Measurements from ENCODE around the gene GBF1.
"Not testable (repeated sequence)": the region's sequence is repeated elsewhere in the genome, so short reads cannot be mapped to it uniquely, and the experiment has no call there.

Gene GBF1

DNA sequence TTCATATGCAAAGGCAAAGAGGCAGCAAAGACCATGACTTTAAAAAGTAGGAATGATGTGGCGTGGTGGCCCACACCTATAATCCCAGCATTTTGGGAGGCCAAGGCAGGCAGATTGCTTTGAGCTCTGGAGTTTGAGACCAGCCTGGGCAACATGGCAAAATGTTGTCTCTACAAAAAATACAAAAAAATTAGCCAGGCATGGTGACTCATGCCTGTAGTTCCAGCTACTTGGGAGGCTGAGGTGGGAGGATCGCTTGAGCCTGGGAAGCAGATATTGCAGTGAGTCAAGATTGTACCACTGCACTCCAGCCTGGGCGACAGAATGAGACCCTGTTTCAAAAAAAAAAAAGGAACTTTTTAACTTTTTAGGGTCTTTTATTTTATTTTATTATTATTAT, 7.2 kb downstream of the GBF1 start:
- 100% methylated on average over 2 of the region's 3 CpGs for WGBS (ENCODE audit: insufficient coverage)
- H3K27me3 ChIP-seq (replicated peaks in 2 of 5; ENCODE audit: control insufficient read depth in 4 of 5, insufficient read depth in 5 of 5, low read length in 4 of 5); H3K4me3 ChIP-seq (ENCODE audit: control insufficient read depth in 1 of 7, extremely low read depth in 1 of 7, insufficient read depth in 4 of 7, low read depth in 2 of 7, low read length in 6 of 7); H3K27ac ChIP-seq (ENCODE audit: insufficient read depth in 1 of 2, low read depth in 1 of 2, low read length in 2 of 2, poor library complexity in 1 of 2, severe bottlenecking in 2 of 2); H3K9me3 ChIP-seq (ENCODE audit: control extremely low read depth in 1 of 5, control insufficient read depth in 4 of 5, insufficient read depth in 2 of 5, low read depth in 1 of 5, low read length in 4 of 5); H3K4me1 ChIP-seq (ENCODE audit: control extremely low read depth in 1 of 4, control insufficient read depth in 4 of 4, insufficient read depth in 4 of 4, low read length in 3 of 4); H3K36me3 ChIP-seq (ENCODE audit: control insufficient read depth in 4 of 4, insufficient read depth in 4 of 4, low read length in 3 of 4); POLR2A ChIA-PET; DNase-seq: not testable (repeated sequence)
- CTCF ChIA-PET: interaction anchor here (0.7 to 2.4 kb wide), 4 partner anchors 14 to 114 kb away, joined by 3 to 12 read pairs (median 4); no protein-coding TSS in a partner anchor

DNA sequence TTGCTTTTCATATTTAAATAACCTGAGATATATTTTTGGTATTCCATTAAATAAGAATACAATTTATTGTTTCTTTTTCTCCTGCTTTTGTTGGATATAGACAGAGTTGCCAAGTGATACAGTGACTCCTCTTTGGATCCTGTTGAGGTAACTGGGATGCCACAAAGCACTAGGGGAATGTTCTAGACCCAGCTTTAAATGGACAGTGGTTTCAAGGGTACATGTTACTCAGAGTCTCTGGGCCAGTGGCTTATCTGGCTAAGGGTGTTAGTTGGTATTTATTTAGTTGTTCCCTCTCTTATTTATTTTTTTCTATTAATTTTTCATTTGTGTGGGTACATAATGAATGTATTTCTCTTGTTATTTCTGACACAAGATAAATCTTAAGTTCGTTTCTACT, 9.1 kb downstream of the GBF1 start:
- no peak for DNase-seq
- H3K4me1 ChIP-seq (ENCODE audit: control extremely low read depth in 1 of 4, control insufficient read depth in 4 of 4, insufficient read depth in 4 of 4, low read length in 3 of 4): no peaks in the 10 kb centered on the region
- ChIA-PET CTCF (interaction anchor here (0.6 to 4.6 kb wide), 8 partner anchors 9 to 335 kb away, joined by 3 to 12 read pairs (median 4); partner anchors contain the start of gene GBF1), POLR2A (interaction anchor here (0.7 kb wide), 1 partner anchor 30 kb away, joined by 3 read pairs; no protein-coding TSS in a partner anchor)
- no peaks in the 10 kb centered on the region for H3K27me3 ChIP-seq (replicated peaks in 2 of 5; ENCODE audit: control insufficient read depth in 4 of 5, insufficient read depth in 5 of 5, low read length in 4 of 5)
- no peaks in the 10 kb centered on the region for H3K9me3 ChIP-seq (ENCODE audit: control extremely low read depth in 1 of 5, control insufficient read depth in 4 of 5, insufficient read depth in 2 of 5, low read depth in 1 of 5, low read length in 4 of 5)
- 100% methylated on average over 1 of the region's 1 CpG for WGBS (ENCODE audit: insufficient coverage)
- no peak overlapping the region for H3K4me3 ChIP-seq (ENCODE audit: control insufficient read depth in 1 of 7, extremely low read depth in 1 of 7, insufficient read depth in 4 of 7, low read depth in 2 of 7, low read length in 6 of 7)
- H3K27ac ChIP-seq (ENCODE audit: insufficient read depth in 1 of 2, low read depth in 1 of 2, low read length in 2 of 2, poor library complexity in 1 of 2, severe bottlenecking in 2 of 2): no peak overlapping the region
- H3K36me3 ChIP-seq (ENCODE audit: control insufficient read depth in 4 of 4, insufficient read depth in 4 of 4, low read length in 3 of 4): peaks cover 0 to 6% (median 4%) of the 10 kb centered on the region in 4 experiments

DNA sequence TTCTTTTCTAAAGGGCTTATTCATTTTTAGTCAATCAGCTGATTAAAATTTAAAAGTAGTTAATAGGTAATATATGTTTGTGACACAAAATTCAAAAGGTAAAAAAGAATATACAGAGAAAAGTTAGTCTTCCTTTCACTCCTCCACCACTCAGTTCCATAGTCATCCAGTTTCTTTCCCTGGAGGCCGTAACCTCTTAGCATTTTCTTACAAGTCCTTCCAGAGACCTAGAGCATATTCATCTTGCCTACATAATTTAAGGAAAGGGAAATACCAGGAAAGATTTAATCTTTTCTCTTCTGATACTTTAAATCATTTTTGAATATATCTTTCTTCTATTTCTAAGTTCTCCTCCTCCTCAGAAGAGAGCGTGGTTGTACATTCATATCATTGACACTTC, 10.1 kb downstream of the GBF1 start:
- H3K27me3 ChIP-seq (replicated peaks in 2 of 5; ENCODE audit: control insufficient read depth in 4 of 5, insufficient read depth in 5 of 5, low read length in 4 of 5): no peaks in the 10 kb centered on the region
- POLR2A ChIA-PET: interaction anchor here (0.6 kb wide), 1 partner anchor 338 kb away, joined by 3 read pairs; no protein-coding TSS in a partner anchor
- CTCF ChIA-PET: interaction anchor here (1.1 to 4.6 kb wide), 4 partner anchors 11 to 102 kb away, joined by 3 to 12 read pairs (median 4); no protein-coding TSS in a partner anchor
- H3K9me3 ChIP-seq (ENCODE audit: control extremely low read depth in 1 of 5, control insufficient read depth in 4 of 5, insufficient read depth in 2 of 5, low read depth in 1 of 5, low read length in 4 of 5): no peaks in the 10 kb centered on the region
- H3K27ac ChIP-seq (ENCODE audit: insufficient read depth in 1 of 2, low read depth in 1 of 2, low read length in 2 of 2, poor library complexity in 1 of 2, severe bottlenecking in 2 of 2): no peak overlapping the region
- H3K36me3 ChIP-seq (ENCODE audit: control insufficient read depth in 4 of 4, insufficient read depth in 4 of 4, low read length in 3 of 4): peaks cover 0 to 13% (median 7%) of the 10 kb centered on the region in 4 experiments
- no peak for DNase-seq
- H3K4me3 ChIP-seq (ENCODE audit: control insufficient read depth in 1 of 7, extremely low read depth in 1 of 7, insufficient read depth in 4 of 7, low read depth in 2 of 7, low read length in 6 of 7): no peak overlapping the region
- H3K4me1 ChIP-seq (ENCODE audit: control extremely low read depth in 1 of 4, control insufficient read depth in 4 of 4, insufficient read depth in 4 of 4, low read length in 3 of 4): no peaks in the 10 kb centered on the region
- no CpG with 5 or more reads among the region's 2 CpGs for WGBS (ENCODE audit: insufficient coverage)

DNA sequence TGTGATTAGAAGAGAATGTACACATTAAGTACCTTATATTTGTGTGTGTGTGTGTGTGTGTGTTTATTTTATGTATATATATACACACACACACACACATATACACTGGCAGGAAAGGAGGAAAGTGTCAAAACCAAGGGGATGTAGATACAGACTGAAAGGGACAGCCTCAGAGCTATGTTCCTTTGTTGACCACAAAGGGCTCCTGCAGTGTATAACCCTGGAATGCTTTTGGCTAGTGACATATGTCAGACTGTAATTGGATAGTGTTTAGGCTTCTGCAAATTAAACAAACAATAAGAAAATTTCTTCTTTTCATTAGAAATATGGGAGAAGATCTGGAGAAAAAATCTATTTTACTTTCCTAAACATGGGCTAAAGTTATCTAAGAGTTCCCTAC, 15.9 kb downstream of the GBF1 start:
- DNase-seq: no peak
- no peaks in the 10 kb centered on the region for H3K27me3 ChIP-seq (replicated peaks in 2 of 5; ENCODE audit: control insufficient read depth in 4 of 5, insufficient read depth in 5 of 5, low read length in 4 of 5)
- H3K9me3 ChIP-seq (ENCODE audit: control extremely low read depth in 1 of 5, control insufficient read depth in 4 of 5, insufficient read depth in 2 of 5, low read depth in 1 of 5, low read length in 4 of 5): no peaks in the 10 kb centered on the region
- H3K4me1 ChIP-seq (ENCODE audit: control extremely low read depth in 1 of 4, control insufficient read depth in 4 of 4, insufficient read depth in 4 of 4, low read length in 3 of 4): no peaks in the 10 kb centered on the region
- ChIA-PET POLR2A (no interaction called here), CTCF (interaction anchor here (1.2 to 1.5 kb wide), 2 partner anchors 10 to 30 kb away, joined by 3 to 4 read pairs; no protein-coding TSS in a partner anchor)
- no peak overlapping the region for H3K27ac ChIP-seq (ENCODE audit: insufficient read depth in 1 of 2, low read depth in 1 of 2, low read length in 2 of 2, poor library complexity in 1 of 2, severe bottlenecking in 2 of 2)
- peaks cover 24 to 46% (median 32%) of the 10 kb centered on the region in 4 experiments for H3K36me3 ChIP-seq (ENCODE audit: control insufficient read depth in 4 of 4, insufficient read depth in 4 of 4, low read length in 3 of 4)
- H3K4me3 ChIP-seq (ENCODE audit: control insufficient read depth in 1 of 7, extremely low read depth in 1 of 7, insufficient read depth in 4 of 7, low read depth in 2 of 7, low read length in 6 of 7): no peak overlapping the region

DNA sequence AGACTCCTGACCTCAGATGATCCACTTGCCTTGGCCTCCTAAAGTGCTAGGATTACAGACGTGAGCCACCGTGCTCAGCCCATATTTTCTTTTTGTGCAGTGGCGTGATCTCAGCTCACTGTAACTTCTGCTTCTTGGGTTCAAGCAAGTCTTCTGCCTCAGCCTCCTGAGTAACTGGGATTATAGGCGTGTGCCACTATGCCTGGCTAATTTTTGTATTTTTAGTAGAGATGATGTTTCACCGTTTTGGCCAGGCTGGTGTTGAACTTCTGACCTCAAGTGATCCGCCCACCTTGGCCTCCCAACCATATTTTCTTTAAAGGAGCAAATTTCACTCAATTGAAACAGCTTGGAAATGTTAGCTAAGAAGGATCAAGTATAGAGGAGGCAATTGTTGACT, 16.5 kb downstream of the GBF1 start:
- H3K27ac ChIP-seq (ENCODE audit: insufficient read depth in 1 of 2, low read depth in 1 of 2, low read length in 2 of 2, poor library complexity in 1 of 2, severe bottlenecking in 2 of 2): no peak overlapping the region
- H3K4me1 ChIP-seq (ENCODE audit: control extremely low read depth in 1 of 4, control insufficient read depth in 4 of 4, insufficient read depth in 4 of 4, low read length in 3 of 4): no peaks in the 10 kb centered on the region
- H3K36me3 ChIP-seq (ENCODE audit: control insufficient read depth in 4 of 4, insufficient read depth in 4 of 4, low read length in 3 of 4): peaks cover 24 to 46% (median 35%) of the 10 kb centered on the region in 4 experiments
- CTCF ChIA-PET: interaction anchor here (0.9 to 1.5 kb wide), 3 partner anchors 9 to 31 kb away, joined by 3 to 5 read pairs (median 4); no protein-coding TSS in a partner anchor
- H3K27me3 ChIP-seq (replicated peaks in 2 of 5; ENCODE audit: control insufficient read depth in 4 of 5, insufficient read depth in 5 of 5, low read length in 4 of 5): no peaks in the 10 kb centered on the region
- 100% methylated on average over 3 of the region's 6 CpGs for WGBS (ENCODE audit: insufficient coverage)
- DNase-seq: no peak
- no peaks in the 10 kb centered on the region for H3K9me3 ChIP-seq (ENCODE audit: control extremely low read depth in 1 of 5, control insufficient read depth in 4 of 5, insufficient read depth in 2 of 5, low read depth in 1 of 5, low read length in 4 of 5)
- no peak overlapping the region for H3K4me3 ChIP-seq (ENCODE audit: control insufficient read depth in 1 of 7, extremely low read depth in 1 of 7, insufficient read depth in 4 of 7, low read depth in 2 of 7, low read length in 6 of 7)
- POLR2A ChIA-PET: no interaction called here

DNA sequence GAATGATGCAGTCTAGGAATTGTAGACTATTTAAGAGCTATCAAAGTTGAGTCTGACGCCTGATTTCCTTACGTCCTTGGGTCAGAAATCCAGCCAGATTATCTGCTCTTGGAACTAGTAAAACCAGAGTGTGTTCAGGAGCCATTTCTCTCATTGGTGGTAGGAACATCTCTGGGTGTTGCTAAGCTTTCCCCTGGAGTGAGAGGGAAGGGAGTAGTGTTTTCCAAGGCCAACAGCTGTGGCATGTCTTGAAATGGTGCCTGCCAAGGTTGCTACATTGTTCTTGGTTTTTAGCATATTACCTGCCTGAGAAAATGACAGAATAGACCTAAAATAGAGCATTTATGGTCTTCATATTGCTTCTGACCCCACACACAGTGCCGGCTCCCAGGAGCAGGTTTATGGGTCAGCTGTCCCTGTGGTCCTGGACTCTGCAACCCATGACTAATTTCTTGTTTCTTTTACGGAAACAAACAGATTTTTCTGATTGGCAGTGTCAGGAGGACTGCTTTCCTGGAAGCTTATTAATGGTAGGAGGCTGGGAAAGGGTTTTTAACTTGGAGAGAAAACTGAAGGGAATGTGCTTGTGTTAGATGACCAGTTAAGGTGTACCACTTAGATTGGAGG, 17.5 kb downstream of the GBF1 start:
- 100% methylated on average over 4 of the region's 4 CpGs for WGBS (ENCODE audit: insufficient coverage)
- Histone ChIP-seq H3K9me3 (ENCODE audit: control extremely low read depth in 1 of 5, control insufficient read depth in 4 of 5, insufficient read depth in 2 of 5, low read depth in 1 of 5, low read length in 4 of 5) (no peaks in the 10 kb centered on the region), H3K27ac (ENCODE audit: insufficient read depth in 1 of 2, low read depth in 1 of 2, low read length in 2 of 2, poor library complexity in 1 of 2, severe bottlenecking in 2 of 2) (no peak overlapping the region), H3K36me3 (ENCODE audit: control insufficient read depth in 4 of 4, insufficient read depth in 4 of 4, low read length in 3 of 4) (peaks cover 24 to 46% (median 35%) of the 10 kb centered on the region in 4 experiments), H3K4me3 (ENCODE audit: control insufficient read depth in 1 of 7, extremely low read depth in 1 of 7, insufficient read depth in 4 of 7, low read depth in 2 of 7, low read length in 6 of 7) (no peak overlapping the region), H3K27me3 (replicated peaks in 2 of 5; ENCODE audit: control insufficient read depth in 4 of 5, insufficient read depth in 5 of 5, low read length in 4 of 5) (no peaks in the 10 kb centered on the region), H3K4me1 (ENCODE audit: control extremely low read depth in 1 of 4, control insufficient read depth in 4 of 4, insufficient read depth in 4 of 4, low read length in 3 of 4) (no peaks in the 10 kb centered on the region)
- ChIA-PET CTCF (interaction anchor here (1.2 kb wide), 1 partner anchor 15 kb away, joined by 3 read pairs; no protein-coding TSS in a partner anchor), POLR2A (no interaction called here)
- DNase-seq: no peak

DNA sequence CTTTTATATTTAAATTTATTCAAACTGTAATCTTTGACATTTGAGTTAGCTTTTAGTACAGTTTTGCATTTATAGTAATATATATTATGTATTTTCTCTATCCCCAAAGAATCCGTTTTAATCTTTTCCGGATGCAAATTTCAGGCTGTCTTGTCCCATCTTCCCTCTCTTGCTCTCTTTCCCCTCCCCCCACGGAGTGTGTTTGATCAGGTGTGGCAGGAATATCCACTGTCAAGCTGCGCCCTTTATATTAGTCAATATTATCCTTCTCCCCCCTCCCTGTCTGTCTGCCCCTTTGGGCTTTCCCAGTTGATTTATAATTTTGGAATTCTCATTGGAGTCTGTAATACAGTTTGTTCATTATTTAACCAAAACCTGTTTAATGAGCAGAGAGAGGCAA, 19.0 kb downstream of the GBF1 start:
- H3K9me3 ChIP-seq (ENCODE audit: control extremely low read depth in 1 of 5, control insufficient read depth in 4 of 5, insufficient read depth in 2 of 5, low read depth in 1 of 5, low read length in 4 of 5): no peaks in the 10 kb centered on the region
- POLR2A ChIA-PET: no interaction called here
- no peak overlapping the region for H3K27ac ChIP-seq (ENCODE audit: insufficient read depth in 1 of 2, low read depth in 1 of 2, low read length in 2 of 2, poor library complexity in 1 of 2, severe bottlenecking in 2 of 2)
- CTCF ChIA-PET: interaction anchor here (1.1 kb wide), 1 partner anchor 11 kb away, joined by 5 read pairs; no protein-coding TSS in a partner anchor
- no peak overlapping the region for H3K4me3 ChIP-seq (ENCODE audit: control insufficient read depth in 1 of 7, extremely low read depth in 1 of 7, insufficient read depth in 4 of 7, low read depth in 2 of 7, low read length in 6 of 7)
- DNase-seq: no peak
- H3K27me3 ChIP-seq (replicated peaks in 2 of 5; ENCODE audit: control insufficient read depth in 4 of 5, insufficient read depth in 5 of 5, low read length in 4 of 5): no peaks in the 10 kb centered on the region
- H3K4me1 ChIP-seq (ENCODE audit: control extremely low read depth in 1 of 4, control insufficient read depth in 4 of 4, insufficient read depth in 4 of 4, low read length in 3 of 4): no peaks in the 10 kb centered on the region
- peaks cover 22 to 49% (median 32%) of the 10 kb centered on the region in 4 experiments for H3K36me3 ChIP-seq (ENCODE audit: control insufficient read depth in 4 of 4, insufficient read depth in 4 of 4, low read length in 3 of 4)
- WGBS (ENCODE audit: insufficient coverage): no CpG with 5 or more reads among the region's 4 CpGs
